Activated CD4-positive, CD25-positive, alpha-beta regulatory T cell treated with anti-CD3 and anti-CD28 coated beads, Interleukin-2, amount 50 U/mL, for 24 hours (primary cell): ENCODE results near the gene SEPTIN3.
"Not testable (repeated sequence)": the region's sequence is repeated elsewhere in the genome, so short reads cannot be mapped to it uniquely, and the experiment has no call there.

Source experiments
- ATAC-seq, 2 donors: fragments of 150-1000 bp; cut with Tn5 transposase; one replicate each; pipeline ENCODE4 v1.10.0; 2021; ENCODE audit warnings: mild to moderate bottlenecking in 1 of 2, moderate library complexity in 1 of 2

The SEPTIN3 gene

GRCh38 chr22:41943661-41944209, 25.5 kb upstream of the SEPTIN3 start:
- peak; percentile 24 to 27 for ATAC-seq

GRCh38 chr22:41946629-41947423, 22.4 kb upstream of the SEPTIN3 start, which contains the start of gene CENPM:
TSS of gene CENPM (minus strand) at chr22:41947152. CDS start at chr22:41947076, 76 bp downstream.
- ATAC-seq = peak; percentile 90

- ATAC-seq = no peak
Measured at GRCh38 chr22:41947424-41948080, 21.7 kb upstream of the SEPTIN3 start.

GRCh38 chr22:41948142-41948541, 21.1 kb upstream of the SEPTIN3 start:
- ATAC-seq = no peak

- ATAC-seq = not testable (repeated sequence)
Measured at GRCh38 chr22:41948928-41949296, 20.3 kb upstream of the SEPTIN3 start.

GRCh38 chr22:41949297-41949965, 19.8 kb upstream of the SEPTIN3 start:
- ATAC-seq = no peak

GRCh38 chr22:41951898-41952474, 17.3 kb upstream of the SEPTIN3 start, which contains the start of gene SMIM45:
TSS of gene SMIM45 (plus strand) at chr22:41952150.
- ATAC-seq = no peak

- no peak for ATAC-seq
Measured at GRCh38 chr22:41952713-41953112, 16.5 kb upstream of the SEPTIN3 start.

GRCh38 chr22:41957941-41958556, 11.2 kb upstream of the SEPTIN3 start:
- peak; percentile 25 to 47 for ATAC-seq

- ATAC-seq = no peak
Measured at GRCh38 chr22:41963453-41964111, 5.7 kb upstream of the SEPTIN3 start.

GRCh38 chr22:41964112-41964491, 5.1 kb upstream of the SEPTIN3 start:
- no peak for ATAC-seq

GRCh38 chr22:41966225-41966606, 3.0 kb upstream of the SEPTIN3 start:
- no peak for ATAC-seq

- ATAC-seq = peak; percentile 67 to 74
Measured at GRCh38 chr22:41966607-41967240, 2.5 kb upstream of the SEPTIN3 start.

GRCh38 chr22:41968601-41969000, 642 bp upstream of the SEPTIN3 start:
- no peak for ATAC-seq

- no peak for ATAC-seq
Measured at GRCh38 chr22:41970601-41971000, 1.4 kb downstream of the SEPTIN3 start.

- ATAC-seq = no peak
Measured at GRCh38 chr22:41971431-41971830, 2.2 kb downstream of the SEPTIN3 start.

GRCh38 chr22:41974691-41975290, 5.5 kb downstream of the SEPTIN3 start:
- ATAC-seq = peak; percentile 22 to 23

GRCh38 chr22:41975299-41976069, 6.2 kb downstream of the SEPTIN3 start:
- no peak for ATAC-seq

GRCh38 chr22:41976070-41976901, 7.0 kb downstream of the SEPTIN3 start:
- peak; percentile 60 to 69 for ATAC-seq
